Measurements from ENCODE around the gene ACTN1. TPM values are rescaled to one million over a fixed set of nuclear protein-coding genes. Genes with fewer than 3 reads are reported as not detected.
"Not testable (repeated sequence)": the region's sequence is repeated elsewhere in the genome, so short reads cannot be mapped to it uniquely, and the experiment has no call there.

Gene ACTN1
- total RNA-seq, 1 donor from 2014 or later, result 44.9 TPM

DNA sequence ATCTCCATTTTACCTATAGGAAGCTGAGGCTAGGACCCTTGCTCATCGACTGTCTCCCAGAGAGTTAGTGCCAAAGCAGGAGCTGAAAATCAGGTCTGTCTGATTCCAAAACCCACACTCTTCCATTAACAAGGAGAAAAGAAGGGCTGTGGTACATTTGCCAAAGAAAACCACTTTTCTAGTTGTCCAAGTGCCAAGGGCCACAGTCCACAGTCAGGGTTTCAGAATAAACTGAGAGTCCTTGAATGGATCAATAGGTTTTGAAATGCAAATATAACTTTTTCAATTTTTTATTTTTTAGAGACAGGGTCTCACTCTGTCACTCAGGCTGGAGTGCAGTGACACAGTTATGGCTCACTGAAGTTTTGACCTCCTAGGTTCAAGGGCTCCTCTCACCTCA, 130.8 kb downstream of the ACTN1 start:
- no peak overlapping the region for H3K9ac ChIP-seq (ENCODE audit: low read depth in 1 of 3, low read length in 3 of 3)
- H3K4me1 ChIP-seq (ENCODE audit: control insufficient read depth in 3 of 3, insufficient read depth in 3 of 3, low read length in 3 of 3), result peaks cover 5 to 7% (median 6%) of the 10 kb centered on the region in 3 donors
- H3K36me3 ChIP-seq (ENCODE audit: control insufficient read depth in 3 of 3, insufficient read depth in 3 of 3, low read length in 3 of 3), result no peaks in the 10 kb centered on the region
- no peak overlapping the region for H3K27ac ChIP-seq (ENCODE audit: low read depth, low read length)
- H3K27me3 ChIP-seq (ENCODE audit: control insufficient read depth in 3 of 3, insufficient read depth in 3 of 3, low read length in 3 of 3), result no peaks in the 10 kb centered on the region
- H3K4me3 ChIP-seq (ENCODE audit: low read length in 3 of 3), result no peak overlapping the region
- H3K9me3 ChIP-seq (ENCODE audit: control insufficient read depth in 3 of 3, low read length in 3 of 3), result no peaks in the 10 kb centered on the region

DNA sequence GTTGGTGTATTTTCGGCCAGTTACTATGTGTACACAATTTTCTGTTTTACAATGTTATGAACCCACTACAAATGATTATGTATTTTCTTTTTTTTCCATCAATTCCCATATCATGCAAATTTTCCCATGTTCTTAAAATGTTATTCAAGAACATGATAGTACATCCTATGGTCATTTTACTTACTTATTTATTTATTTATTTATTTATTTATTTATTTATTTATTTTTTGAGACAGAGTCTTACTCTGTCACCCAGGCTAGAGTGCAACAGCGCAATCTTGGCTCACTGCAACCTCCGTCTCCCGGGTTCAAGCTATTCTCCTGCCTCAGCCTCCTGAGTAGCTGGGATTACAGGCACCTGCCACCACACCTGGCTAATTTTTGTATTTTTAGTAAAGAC, 131.5 kb downstream of the ACTN1 start:
- not testable (repeated sequence) for H3K9me3 ChIP-seq (ENCODE audit: control insufficient read depth in 3 of 3, low read length in 3 of 3); H3K9ac ChIP-seq (ENCODE audit: low read depth in 1 of 3, low read length in 3 of 3); H3K27ac ChIP-seq (ENCODE audit: low read depth, low read length); H3K36me3 ChIP-seq (ENCODE audit: control insufficient read depth in 3 of 3, insufficient read depth in 3 of 3, low read length in 3 of 3); H3K27me3 ChIP-seq (ENCODE audit: control insufficient read depth in 3 of 3, insufficient read depth in 3 of 3, low read length in 3 of 3); H3K4me1 ChIP-seq (ENCODE audit: control insufficient read depth in 3 of 3, insufficient read depth in 3 of 3, low read length in 3 of 3); H3K4me3 ChIP-seq (ENCODE audit: low read length in 3 of 3)

DNA sequence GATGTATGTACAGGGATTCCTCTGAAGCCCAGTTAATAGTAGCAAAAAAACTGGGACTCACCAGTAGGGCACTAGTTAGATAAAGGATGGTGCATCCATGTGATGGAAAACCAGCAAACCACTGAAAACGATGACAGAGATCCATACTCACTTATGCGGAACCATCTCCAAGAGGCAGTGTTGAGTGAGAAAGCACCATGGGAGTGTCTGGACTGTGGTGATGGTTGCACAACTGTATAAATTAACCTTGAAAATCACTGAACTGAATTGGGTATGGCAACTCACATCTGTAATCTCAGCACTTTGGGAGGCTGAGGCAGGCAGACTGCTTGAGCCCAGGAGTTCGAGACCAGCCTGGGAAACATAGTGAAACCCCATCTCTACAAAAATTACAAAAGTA, 132.6 kb downstream of the ACTN1 start:
- no peaks in the 10 kb centered on the region for H3K27me3 ChIP-seq (ENCODE audit: control insufficient read depth in 3 of 3, insufficient read depth in 3 of 3, low read length in 3 of 3)
- H3K27ac ChIP-seq (ENCODE audit: low read depth, low read length), result no peak overlapping the region
- H3K36me3 ChIP-seq (ENCODE audit: control insufficient read depth in 3 of 3, insufficient read depth in 3 of 3, low read length in 3 of 3), result no peaks in the 10 kb centered on the region
- no peak overlapping the region for H3K9ac ChIP-seq (ENCODE audit: low read depth in 1 of 3, low read length in 3 of 3)
- H3K4me3 ChIP-seq (ENCODE audit: low read length in 3 of 3), result no peak overlapping the region
- peaks cover 5 to 8% (median 6%) of the 10 kb centered on the region in 3 donors for H3K4me1 ChIP-seq (ENCODE audit: control insufficient read depth in 3 of 3, insufficient read depth in 3 of 3, low read length in 3 of 3)
- no peaks in the 10 kb centered on the region for H3K9me3 ChIP-seq (ENCODE audit: control insufficient read depth in 3 of 3, low read length in 3 of 3)

DNA sequence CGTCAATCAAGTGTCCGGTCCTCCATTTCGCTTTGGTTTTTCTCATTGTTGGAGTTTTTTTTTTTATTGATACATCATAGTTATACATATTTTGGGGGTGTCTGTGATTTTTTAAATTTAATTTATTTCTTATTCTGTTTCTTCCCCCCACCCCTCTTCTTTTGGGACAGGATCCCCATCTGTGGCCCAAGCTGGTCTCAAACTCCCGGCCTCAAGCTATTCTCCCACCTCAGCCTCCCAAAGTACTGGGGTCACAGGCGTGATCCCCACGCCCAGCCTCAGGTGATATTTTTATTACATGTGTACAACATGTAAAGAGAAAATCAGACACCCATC, 134.9 kb downstream of the ACTN1 start:
- no peak overlapping the region for H3K27ac ChIP-seq (ENCODE audit: low read depth, low read length)
- no peaks in the 10 kb centered on the region for H3K27me3 ChIP-seq (ENCODE audit: control insufficient read depth in 3 of 3, insufficient read depth in 3 of 3, low read length in 3 of 3)
- H3K36me3 ChIP-seq (ENCODE audit: control insufficient read depth in 3 of 3, insufficient read depth in 3 of 3, low read length in 3 of 3), result no peaks in the 10 kb centered on the region
- peak overlapping the region in 1 of 3 donors; percentile 72 for H3K4me3 ChIP-seq (ENCODE audit: low read length in 3 of 3)
- peaks cover 5 to 8% (median 6%) of the 10 kb centered on the region in 3 donors for H3K4me1 ChIP-seq (ENCODE audit: control insufficient read depth in 3 of 3, insufficient read depth in 3 of 3, low read length in 3 of 3)
- H3K9ac ChIP-seq (ENCODE audit: low read depth in 1 of 3, low read length in 3 of 3), result no peak overlapping the region
- H3K9me3 ChIP-seq (ENCODE audit: control insufficient read depth in 3 of 3, low read length in 3 of 3), result no peaks in the 10 kb centered on the region

DNA sequence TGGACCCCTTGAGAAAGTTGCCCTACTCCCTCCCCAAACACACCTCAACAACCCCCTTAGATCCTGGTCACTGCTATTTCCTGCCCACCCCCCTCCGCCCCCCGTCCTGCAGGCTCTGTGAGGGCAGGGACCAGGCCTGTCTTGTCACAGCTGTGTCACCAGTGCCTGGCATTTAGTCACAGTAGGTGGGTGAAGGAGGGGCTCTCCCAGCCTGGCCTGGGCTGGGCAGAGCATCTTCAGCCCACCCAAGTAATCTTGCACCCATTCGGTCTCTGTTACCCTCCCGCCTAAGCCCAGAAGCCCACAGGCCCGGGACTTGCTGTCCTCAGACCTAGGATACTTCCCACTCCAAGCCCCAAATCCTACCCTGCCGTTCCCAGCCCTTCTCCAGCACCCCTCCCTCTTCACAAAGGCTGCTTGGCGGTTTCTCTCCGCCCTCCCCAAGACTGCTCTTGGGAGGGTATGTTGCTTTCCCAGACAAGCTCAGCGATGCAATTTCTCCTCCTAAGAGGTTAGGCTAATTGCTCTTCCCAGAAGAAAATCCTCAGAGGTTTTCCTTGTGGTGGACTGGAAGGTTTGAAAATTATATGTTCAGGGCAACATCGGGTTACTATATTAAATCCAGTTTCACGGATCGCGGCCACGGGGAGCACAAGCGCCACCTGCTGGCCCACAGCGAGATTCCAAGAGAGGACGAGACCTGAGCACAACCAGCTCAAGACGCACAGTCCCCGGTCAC, 135.5 kb downstream of the ACTN1 start:
- H3K9ac ChIP-seq (ENCODE audit: low read depth in 1 of 3, low read length in 3 of 3), result peak overlapping the region; percentile 63 to 71 (median 67)

DNA sequence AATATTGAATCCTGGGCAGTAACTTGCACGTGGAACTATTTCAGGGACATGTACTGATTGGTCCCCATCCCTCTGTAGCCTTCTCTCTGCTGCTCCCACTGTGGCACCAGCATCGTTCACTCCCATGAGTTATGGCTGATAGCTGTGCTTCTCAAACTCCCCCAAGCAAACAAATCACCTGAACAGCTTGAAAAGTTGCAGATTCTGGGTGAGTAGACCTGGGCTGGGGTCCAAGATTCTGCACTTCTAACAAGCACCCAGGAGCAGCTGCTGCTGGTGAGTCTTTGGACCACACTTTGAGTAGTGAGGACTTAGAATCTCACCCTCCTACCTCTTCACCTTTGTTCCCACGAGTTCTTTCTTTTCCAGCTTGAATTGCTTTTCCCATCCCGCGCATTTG, 136.8 kb downstream of the ACTN1 start:
- Histone ChIP-seq H3K27me3 (ENCODE audit: control insufficient read depth in 3 of 3, insufficient read depth in 3 of 3, low read length in 3 of 3) (no peaks in the 10 kb centered on the region), H3K9ac (ENCODE audit: low read depth in 1 of 3, low read length in 3 of 3) (no peak overlapping the region), H3K4me1 (ENCODE audit: control insufficient read depth in 3 of 3, insufficient read depth in 3 of 3, low read length in 3 of 3) (peaks cover 5 to 8% (median 6%) of the 10 kb centered on the region in 3 donors), H3K4me3 (ENCODE audit: low read length in 3 of 3) (no peak overlapping the region), H3K27ac (ENCODE audit: low read depth, low read length) (no peak overlapping the region), H3K36me3 (ENCODE audit: control insufficient read depth in 3 of 3, insufficient read depth in 3 of 3, low read length in 3 of 3) (no peaks in the 10 kb centered on the region), H3K9me3 (ENCODE audit: control insufficient read depth in 3 of 3, low read length in 3 of 3) (no peaks in the 10 kb centered on the region)

More for the DNA sequence above, 135.5 kb downstream of the ACTN1 start:
- H3K27me3 ChIP-seq (ENCODE audit: control insufficient read depth in 3 of 3, insufficient read depth in 3 of 3, low read length in 3 of 3), result no peaks in the 10 kb centered on the region
- no peaks in the 10 kb centered on the region for H3K36me3 ChIP-seq (ENCODE audit: control insufficient read depth in 3 of 3, insufficient read depth in 3 of 3, low read length in 3 of 3)
- H3K4me3 ChIP-seq (ENCODE audit: low read length in 3 of 3), result peak overlapping the region; percentile 63 to 72 (median 70)
- H3K9me3 ChIP-seq (ENCODE audit: control insufficient read depth in 3 of 3, low read length in 3 of 3), result no peaks in the 10 kb centered on the region
- peak overlapping the region; percentile 47 for H3K27ac ChIP-seq (ENCODE audit: low read depth, low read length)
- peaks cover 5 to 8% (median 6%) of the 10 kb centered on the region in 3 donors for H3K4me1 ChIP-seq (ENCODE audit: control insufficient read depth in 3 of 3, insufficient read depth in 3 of 3, low read length in 3 of 3)

DNA sequence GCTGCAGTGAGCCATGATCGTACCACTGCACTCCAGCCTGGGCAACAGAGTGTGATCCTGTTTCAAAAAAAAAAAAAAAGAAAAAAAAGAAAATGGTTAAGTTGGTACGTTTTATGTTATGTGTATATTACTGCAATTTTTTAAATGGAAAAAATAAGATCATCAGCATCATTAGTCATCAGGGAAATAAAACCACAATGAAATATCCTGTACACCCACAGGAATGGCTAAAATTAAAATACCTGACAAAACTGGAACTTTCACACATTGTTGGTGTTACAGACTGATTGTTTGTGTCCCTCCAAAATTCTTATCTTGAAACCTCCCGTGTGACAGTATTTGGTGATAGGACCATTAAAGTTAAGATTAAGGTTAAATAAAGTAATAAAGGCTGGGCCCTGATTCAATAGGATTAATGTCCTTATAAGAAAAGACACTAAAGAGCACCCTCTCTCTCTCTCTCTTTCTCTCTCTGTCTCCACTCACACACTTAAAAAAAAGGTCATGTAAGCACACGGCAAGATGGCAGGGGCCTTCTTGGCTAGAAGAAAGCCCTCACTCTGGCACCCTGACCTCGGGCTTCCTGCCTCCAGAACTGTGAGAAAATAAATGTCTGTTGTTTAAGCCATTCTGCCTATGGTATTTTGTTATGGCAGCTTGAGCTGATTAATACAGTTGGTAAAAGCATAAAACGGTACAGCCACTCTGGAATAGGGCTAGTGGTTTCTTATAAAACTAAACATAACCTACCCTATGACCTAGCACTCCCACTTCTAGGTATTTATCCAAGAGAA, 137.9 kb downstream of the ACTN1 start:
- Histone ChIP-seq H3K9me3 (ENCODE audit: control insufficient read depth in 3 of 3, low read length in 3 of 3) (peaks cover 0 to 2% (median 0%) of the 10 kb centered on the region in 3 donors), H3K9ac (ENCODE audit: low read depth in 1 of 3, low read length in 3 of 3) (no peak overlapping the region), H3K4me3 (ENCODE audit: low read length in 3 of 3) (no peak overlapping the region), H3K4me1 (ENCODE audit: control insufficient read depth in 3 of 3, insufficient read depth in 3 of 3, low read length in 3 of 3) (peaks cover 5 to 8% (median 6%) of the 10 kb centered on the region in 3 donors), H3K27ac (ENCODE audit: low read depth, low read length) (peak overlapping the region; percentile 19), H3K36me3 (ENCODE audit: control insufficient read depth in 3 of 3, insufficient read depth in 3 of 3, low read length in 3 of 3) (no peaks in the 10 kb centered on the region), H3K27me3 (ENCODE audit: control insufficient read depth in 3 of 3, insufficient read depth in 3 of 3, low read length in 3 of 3) (no peaks in the 10 kb centered on the region)

DNA sequence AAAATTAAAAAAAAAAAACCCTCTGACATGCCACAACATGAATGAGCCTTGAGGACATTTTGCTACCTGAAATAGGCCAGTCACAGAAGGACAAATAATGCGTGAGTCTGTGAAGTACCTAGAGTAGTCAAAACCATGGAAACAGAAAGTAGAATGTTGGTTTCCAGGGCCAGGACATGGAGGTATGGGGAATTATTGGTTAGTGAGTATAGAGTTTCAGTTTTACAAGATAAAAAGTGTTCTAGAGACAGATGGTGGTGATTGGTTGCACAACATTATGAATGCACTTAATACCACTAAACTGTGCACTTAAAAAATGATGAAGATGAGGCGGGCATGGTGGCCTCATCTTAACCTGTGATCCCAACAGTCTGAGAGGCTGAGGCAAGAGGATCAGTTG, 138.6 kb downstream of the ACTN1 start:
- H3K27me3 ChIP-seq (ENCODE audit: control insufficient read depth in 3 of 3, insufficient read depth in 3 of 3, low read length in 3 of 3), result no peaks in the 10 kb centered on the region
- no peak overlapping the region for H3K9ac ChIP-seq (ENCODE audit: low read depth in 1 of 3, low read length in 3 of 3)
- H3K9me3 ChIP-seq (ENCODE audit: control insufficient read depth in 3 of 3, low read length in 3 of 3), result peaks cover 0 to 2% (median 0%) of the 10 kb centered on the region in 3 donors
- H3K27ac ChIP-seq (ENCODE audit: low read depth, low read length), result no peak overlapping the region
- H3K36me3 ChIP-seq (ENCODE audit: control insufficient read depth in 3 of 3, insufficient read depth in 3 of 3, low read length in 3 of 3), result no peaks in the 10 kb centered on the region
- peaks cover 5 to 8% (median 6%) of the 10 kb centered on the region in 3 donors for H3K4me1 ChIP-seq (ENCODE audit: control insufficient read depth in 3 of 3, insufficient read depth in 3 of 3, low read length in 3 of 3)
- H3K4me3 ChIP-seq (ENCODE audit: low read length in 3 of 3), result no peak overlapping the region

DNA sequence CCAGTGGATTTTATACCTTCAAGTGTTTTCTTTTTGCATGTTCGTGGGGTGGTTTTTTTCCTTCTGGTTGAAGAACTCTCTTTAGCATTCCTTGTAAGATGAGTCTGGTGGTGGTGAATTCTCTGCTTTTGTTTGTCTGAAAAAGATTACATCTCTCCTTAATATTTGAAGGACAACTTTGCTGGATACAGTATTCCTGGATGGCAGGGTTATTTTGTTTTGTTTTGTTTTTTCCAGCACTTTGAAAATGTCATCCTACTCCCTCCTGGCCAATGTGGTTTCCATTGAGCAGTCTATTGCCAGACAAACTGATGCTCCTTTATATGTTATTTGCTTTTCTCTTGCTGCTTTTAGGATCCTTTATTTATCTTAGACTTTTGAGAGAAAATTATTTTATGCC, 143.0 kb downstream of the ACTN1 start:
- no peaks in the 10 kb centered on the region for H3K4me1 ChIP-seq (ENCODE audit: control insufficient read depth in 3 of 3, insufficient read depth in 3 of 3, low read length in 3 of 3)
- H3K9me3 ChIP-seq (ENCODE audit: control insufficient read depth in 3 of 3, low read length in 3 of 3), result peaks cover 0 to 2% (median 0%) of the 10 kb centered on the region in 3 donors
- H3K4me3 ChIP-seq (ENCODE audit: low read length in 3 of 3), result no peak overlapping the region
- H3K36me3 ChIP-seq (ENCODE audit: control insufficient read depth in 3 of 3, insufficient read depth in 3 of 3, low read length in 3 of 3), result no peaks in the 10 kb centered on the region
- H3K9ac ChIP-seq (ENCODE audit: low read depth in 1 of 3, low read length in 3 of 3), result no peak overlapping the region
- H3K27ac ChIP-seq (ENCODE audit: low read depth, low read length), result no peak overlapping the region
- H3K27me3 ChIP-seq (ENCODE audit: control insufficient read depth in 3 of 3, insufficient read depth in 3 of 3, low read length in 3 of 3), result no peaks in the 10 kb centered on the region

DNA sequence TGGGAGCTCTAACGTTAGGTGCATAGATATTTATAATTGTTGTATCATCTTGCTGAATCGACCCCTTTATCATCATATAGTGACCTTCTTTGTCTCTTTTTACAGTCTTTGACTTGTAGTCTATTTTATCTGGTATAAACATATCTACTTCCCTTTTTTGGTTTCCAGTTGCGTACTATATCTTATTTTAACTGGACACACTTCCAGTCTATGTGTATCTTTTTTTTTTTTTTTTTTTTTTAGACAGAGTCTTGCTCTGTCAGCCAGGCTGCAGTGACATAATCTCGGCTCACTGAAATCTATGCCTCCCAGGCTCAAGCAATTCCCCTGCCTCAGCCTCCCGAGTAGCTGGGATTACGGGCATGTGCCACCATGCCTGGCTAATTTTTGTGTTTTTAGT, 144.3 kb downstream of the ACTN1 start:
- Histone ChIP-seq H3K4me3 (ENCODE audit: low read length in 3 of 3) (no peak overlapping the region), H3K9ac (ENCODE audit: low read depth in 1 of 3, low read length in 3 of 3) (no peak overlapping the region), H3K36me3 (ENCODE audit: control insufficient read depth in 3 of 3, insufficient read depth in 3 of 3, low read length in 3 of 3) (no peaks in the 10 kb centered on the region), H3K27me3 (ENCODE audit: control insufficient read depth in 3 of 3, insufficient read depth in 3 of 3, low read length in 3 of 3) (no peaks in the 10 kb centered on the region), H3K4me1 (ENCODE audit: control insufficient read depth in 3 of 3, insufficient read depth in 3 of 3, low read length in 3 of 3) (no peaks in the 10 kb centered on the region), H3K27ac (ENCODE audit: low read depth, low read length) (no peak overlapping the region), H3K9me3 (ENCODE audit: control insufficient read depth in 3 of 3, low read length in 3 of 3) (peaks cover 0 to 2% (median 0%) of the 10 kb centered on the region in 3 donors)

Measured in skeletal muscle tissue (tissue), 4 donors.